Tibial nerve (tissue), 4 donors: ENCODE measurements around the gene HNRNPAB. TPM values are rescaled to one million over a fixed set of nuclear protein-coding genes. Genes with fewer than 3 reads are reported as not detected.

ENCODE experiments used
- DNase-seq, 2 donors: peaks; one replicate each; pipeline ENCODE4 v3.0.0-alpha.2; 2019; ENCODE audit warnings: low spot score in 2 of 2
- H3K27ac ChIP-seq, 4 donors: fragments of 200-600 bp; sonication (generic) in 3 of 4; one replicate each; pipeline ENCODE4 v1.5.1; 2017 to 2019; ENCODE audit warnings: mild to moderate bottlenecking in 1 of 4
- H3K27me3 ChIP-seq, 2 donors: fragments of 200-600 bp; sonication (generic) in 1 of 2; one replicate each; pipeline versions ENCODE4 v1.5.1 to v1.6.0; 2017 to 2019
- H3K36me3 ChIP-seq, 3 donors: fragments of 200-600 bp; sonication (generic); one replicate each; pipeline ENCODE4 v1.5.1; 2018 to 2019
- H3K4me1 ChIP-seq, 4 donors: fragments of 200-600 bp; sonication (generic) in 3 of 4; one replicate each; pipeline ENCODE4 v1.5.1; 2017 to 2019
- H3K4me3 ChIP-seq, 4 donors: fragments of 200-600 bp; sonication (generic) in 3 of 4; one replicate each; pipeline ENCODE4 v1.5.1; 2017 to 2019; ENCODE audit warnings: mild to moderate bottlenecking in 1 of 4, moderate library complexity in 1 of 4
- H3K9me3 ChIP-seq, 4 donors: fragments of 200-600 bp; sonication (generic) in 3 of 4; one replicate each; pipeline ENCODE4 v1.5.1; 2017 to 2019
- CTCF ChIP-seq, 5 experiments: fragments of 200-600 bp in 3 of 5; fragments of 450-650 bp in 2 of 5; sonication (generic) in 3 of 5; IDR thresholded peaks; one replicate each; pipeline ENCODE4 v1.5.1; 2016 to 2019; ENCODE audit warnings: antibody characterized with exemption in 5 of 5, mild to moderate bottlenecking in 3 of 5, moderate library complexity in 2 of 5
- EP300 ChIP-seq, 2 donors: sonication (generic); formaldehyde crosslinking; IDR thresholded peaks; one replicate each; pipeline ENCODE4 v1.6.1; 2017; ENCODE audit warnings: antibody characterized with exemption in 2 of 2, mild to moderate bottlenecking in 1 of 2
- POLR2A ChIP-seq, 2 donors: fragments of 450-650 bp; IDR thresholded peaks; one replicate each; pipeline ENCODE4 v1.6.1; 2017; ENCODE audit warnings: antibody characterized with exemption in 2 of 2, mild to moderate bottlenecking in 2 of 2, moderate library complexity in 2 of 2
- WGBS, 2 donors: methylation state at CpG; one replicate each; pipeline ENCODE4 v1.1.5; 2018; 5-methylcytosine and 5-hydroxymethylcytosine counted together
- total RNA-seq, 4 donors: library from RNA; depleted of rRNA; stranded (reverse); fragments of >200 nt; gene quantifications; one replicate each; pipeline ENCODE4 v1.1.0, GENCODE V29; 2016

The HNRNPAB gene
- total RNA-seq, 4 donors from 2014 or later, result 92.0 to 135 (median 122) TPM

GRCh38 chr5:178234750-178235587 is 30.6 kb downstream of the HNRNPAB start:
- peaks cover 0 to 73% (median 39%) of the 10 kb centered on the region in 4 donors for H3K4me1 ChIP-seq
- TF ChIP-seq CTCF (IDR thresholded peaks at IDR 0.05) (peak; percentile 45 to 67 (median 55)), EP300 (IDR thresholded peaks at IDR 0.05) (no peak)
- H3K9me3 ChIP-seq, result no peaks in the 10 kb centered on the region
- WGBS, 2 donors, result 24 to 30% methylated on average over 12 of the region's 12 CpGs
- peak; percentile 64 to 84 for DNase-seq
- no peak overlapping the region for H3K4me3 ChIP-seq
- H3K36me3 ChIP-seq, result peaks cover 0 to 15% (median 0%) of the 10 kb centered on the region in 3 donors
- no peaks in the 10 kb centered on the region for H3K27me3 ChIP-seq
- H3K27ac ChIP-seq, result peak overlapping the region in 1 of 4 donors; percentile 53

GRCh38 chr5:178235588-178235974 is 31.2 kb downstream of the HNRNPAB start:
- Histone ChIP-seq H3K4me1 (peaks cover 0 to 71% (median 34%) of the 10 kb centered on the region in 4 donors), H3K4me3 (no peak overlapping the region), H3K9me3 (no peaks in the 10 kb centered on the region), H3K27me3 (no peaks in the 10 kb centered on the region), H3K36me3 (peaks cover 0 to 9% (median 0%) of the 10 kb centered on the region in 3 donors), H3K27ac (no peak overlapping the region)
- TF ChIP-seq POLR2A (IDR thresholded peaks at IDR 0.05) (no peak), CTCF (IDR thresholded peaks at IDR 0.05) (no peak), EP300 (IDR thresholded peaks at IDR 0.05) (no peak)
- no peak for DNase-seq
- 68 to 79% methylated on average over 3 of the region's 3 CpGs for WGBS, 2 donors

- TF ChIP-seq POLR2A (IDR thresholded peaks at IDR 0.05) (no peak), CTCF (IDR thresholded peaks at IDR 0.05) (no peak), EP300 (IDR thresholded peaks at IDR 0.05) (no peak)
- H3K27ac ChIP-seq, result peak overlapping the region in 1 of 4 donors; percentile 20
- 89 to 92% methylated on average over 8 to 9 of the region's 9 CpGs for WGBS, 2 donors
Measured at GRCh38 chr5:178236126-178236525, 31.8 kb downstream of the HNRNPAB start.

GRCh38 chr5:178236679-178237078 is 32.3 kb downstream of the HNRNPAB start:
- peak in 1 of 2 donors; percentile 40 for DNase-seq
- Histone ChIP-seq H3K27me3 (no peaks in the 10 kb centered on the region), H3K9me3 (no peaks in the 10 kb centered on the region), H3K36me3 (no peaks in the 10 kb centered on the region), H3K4me1 (peaks cover 0 to 68% (median 23%) of the 10 kb centered on the region in 4 donors), H3K27ac (peak overlapping the region in 2 of 4 donors; percentile 47 to 55), H3K4me3 (no peak overlapping the region)
- TF ChIP-seq CTCF (IDR thresholded peaks at IDR 0.05), result no peak
- peak in 1 of 2 donors; percentile 18 for TF ChIP-seq EP300 (IDR thresholded peaks at IDR 0.05)
- TF ChIP-seq POLR2A (IDR thresholded peaks at IDR 0.05), result no peak
- WGBS, 2 donors, result 23 to 30% methylated on average over 4 of the region's 4 CpGs

More at GRCh38 chr5:178236126-178236525, 31.8 kb downstream of the HNRNPAB start:
- peaks cover 0 to 3% (median 0%) of the 10 kb centered on the region in 3 donors for H3K36me3 ChIP-seq
- H3K4me1 ChIP-seq, result peaks cover 0 to 69% (median 29%) of the 10 kb centered on the region in 4 donors
- H3K27me3 ChIP-seq, result no peaks in the 10 kb centered on the region
- H3K9me3 ChIP-seq, result no peaks in the 10 kb centered on the region
- no peak overlapping the region for H3K4me3 ChIP-seq
- no peak for DNase-seq
